Caki2 (cell line): ENCODE measurements around the gene AGTR1. TPM values are rescaled to one million over a fixed set of nuclear protein-coding genes. Genes with fewer than 3 reads are reported as not detected.

Source experiments
- DNase-seq: peaks from one replicate; pipeline ENCODE4 v3.0.0-alpha.2; 2015; ENCODE audit warnings: low read depth
- in situ Hi-C: cut with HindIII; loops from 2 replicates; pipeline ENCODE4 v1.10.0; 2016; ENCODE audit warnings: low sequenced_read_pairs, low pct_unique_long_range_greater_than_20kb, mixed read lengths
- total RNA-seq: library from RNA; depleted of rRNA; stranded (reverse); fragments of >200 nt; shearing (Covaris generic); gene quantifications from 2 replicates; pipeline ENCODE4 v1.2.3, GENCODE V29; 2014; ENCODE audit warnings: low replicate concordance

The AGTR1 gene
- total RNA-seq, 1 experiment from 2014 or later: 0.03 TPM

DNA sequence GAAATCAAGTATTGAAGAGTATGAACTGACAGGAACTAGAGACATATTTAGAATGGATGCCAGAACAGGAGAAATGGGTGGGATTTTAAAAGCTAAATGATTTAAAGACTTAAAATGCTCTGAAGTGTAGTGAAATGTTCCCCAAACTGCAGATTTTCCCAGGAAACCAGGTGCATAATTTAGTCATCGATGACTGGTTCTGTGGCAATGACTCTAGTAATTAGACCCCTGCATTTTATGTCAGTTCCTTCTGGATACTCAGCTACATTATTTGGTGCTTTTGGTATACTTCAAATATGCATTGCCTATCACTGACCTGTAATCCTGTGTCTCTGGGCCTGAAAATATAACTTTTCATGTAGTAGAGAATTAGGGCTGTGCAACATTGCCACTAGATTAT lies 16.8 kb downstream of the AGTR1 start:
- no peak for DNase-seq
- in situ Hi-C loops: no loop called here

DNA sequence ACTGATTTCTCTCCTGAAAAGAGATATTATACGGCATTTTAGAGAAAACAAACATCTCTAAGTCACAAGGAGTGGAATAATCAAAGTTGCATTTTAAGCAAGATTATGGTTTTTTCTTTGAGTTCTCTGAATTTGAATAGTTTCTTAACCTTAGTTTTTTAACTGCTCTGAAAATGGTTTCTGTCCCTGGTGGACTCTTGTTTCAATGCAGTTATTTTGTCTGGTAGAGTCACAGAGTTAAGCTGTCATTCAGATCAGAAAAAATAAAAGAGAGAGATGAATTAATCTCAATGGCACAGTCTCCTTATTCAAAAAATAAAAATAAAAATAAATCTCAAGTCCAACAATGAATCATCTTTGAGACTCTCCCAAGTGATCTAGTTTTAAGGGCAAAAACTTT lies 19.0 kb downstream of the AGTR1 start:
- no peak for DNase-seq

DNA sequence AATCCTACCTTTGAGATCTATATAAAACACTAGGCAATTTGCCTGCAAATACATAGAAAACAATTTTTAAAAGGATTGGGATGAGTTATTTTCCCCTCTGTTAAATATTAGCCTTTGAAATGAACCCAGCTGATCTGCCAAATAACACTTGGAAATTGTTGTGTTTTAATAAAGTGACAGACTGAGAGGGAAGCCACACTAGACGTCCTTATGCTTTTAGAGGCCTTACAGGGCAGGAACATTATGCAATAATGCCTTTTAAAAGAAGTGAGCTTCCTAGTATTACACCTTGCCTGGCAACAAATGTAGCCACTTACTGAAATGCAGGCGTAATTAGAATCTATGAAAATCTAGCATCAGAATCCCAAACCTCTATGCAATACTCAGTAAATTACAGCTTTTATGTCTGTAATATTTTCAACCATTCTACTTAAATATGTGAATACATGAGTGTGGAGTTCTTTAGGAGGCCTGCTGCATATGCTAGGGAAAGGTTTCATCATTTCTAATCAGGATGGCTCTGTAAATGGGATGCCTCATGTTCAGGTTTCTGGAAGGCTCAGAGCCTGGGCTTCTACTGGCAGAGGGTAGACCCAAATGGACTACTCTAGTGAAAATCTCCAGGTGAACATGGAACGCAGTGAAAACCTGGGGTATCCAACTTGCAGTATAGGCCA lies 20.3 kb downstream of the AGTR1 start:
- in situ Hi-C loops: no loop called here
- no peak for DNase-seq

More for the DNA sequence above, 19.0 kb downstream of the AGTR1 start:
- in situ Hi-C loops: no loop called here

DNA sequence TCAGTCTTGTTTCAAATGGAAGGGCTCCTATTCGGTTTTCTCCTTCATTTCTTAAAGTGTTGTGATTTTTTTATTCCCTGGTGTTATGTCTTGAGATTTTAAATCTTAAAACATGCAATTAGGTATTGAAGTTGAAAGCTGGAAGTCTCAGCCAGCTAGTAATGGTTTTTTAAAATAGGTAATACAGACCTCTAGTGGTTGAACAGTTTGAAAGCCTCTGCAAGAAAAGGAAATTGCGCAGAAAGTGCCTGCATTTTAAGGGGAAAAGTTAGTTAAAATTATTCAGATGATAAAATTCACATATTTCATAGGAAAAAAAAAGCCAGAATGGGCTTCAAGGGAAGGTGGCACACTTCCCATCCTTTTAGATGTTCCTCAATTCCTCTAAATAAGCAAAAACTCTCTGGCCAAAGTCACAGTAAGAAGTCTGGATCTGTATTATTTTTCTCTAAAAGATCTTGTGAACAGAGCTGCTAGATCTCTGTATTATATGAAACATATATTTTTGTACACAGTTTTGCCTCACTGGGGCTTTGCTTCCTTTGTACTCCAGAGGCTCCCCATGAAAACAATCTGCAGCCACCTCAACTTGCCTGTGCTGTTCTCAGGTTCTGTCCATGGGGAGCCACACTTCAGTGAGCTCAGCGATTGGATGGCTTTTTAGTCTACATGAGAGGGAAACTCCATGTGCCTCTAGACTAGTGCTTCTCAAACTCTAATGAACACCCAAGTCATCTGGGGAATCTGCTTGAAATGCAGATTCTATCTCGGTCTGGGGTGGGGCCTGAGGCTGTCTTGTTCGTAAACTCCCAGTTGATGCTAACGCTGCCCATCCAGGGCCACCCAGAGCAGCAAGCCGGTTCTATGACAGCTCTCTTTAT lies 21.5 kb downstream of the AGTR1 start:
- DNase-seq: no peak

DNA sequence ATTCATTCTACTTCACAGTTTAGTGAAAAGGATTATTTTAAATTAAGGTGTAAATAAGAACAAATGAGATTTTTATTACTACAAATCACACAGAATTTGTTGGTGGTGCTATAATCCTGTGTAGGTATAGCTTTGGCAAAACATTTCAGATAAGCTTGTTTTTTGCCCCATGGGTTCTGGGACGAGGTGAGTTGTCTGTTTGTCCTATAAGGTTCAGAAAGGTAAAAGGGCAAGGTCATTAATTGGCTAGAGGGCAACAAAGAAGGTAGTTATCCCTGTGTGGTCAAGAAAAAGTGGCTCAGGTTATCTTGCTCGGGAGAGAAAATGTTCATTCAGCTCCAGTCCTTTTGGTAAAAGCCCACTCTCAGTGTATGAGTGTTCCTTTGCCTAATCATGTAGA lies 23.2 kb downstream of the AGTR1 start:
- in situ Hi-C loops: no loop called here
- no peak for DNase-seq

More for the DNA sequence above, 21.5 kb downstream of the AGTR1 start:
- in situ Hi-C loops: no loop called here

DNA sequence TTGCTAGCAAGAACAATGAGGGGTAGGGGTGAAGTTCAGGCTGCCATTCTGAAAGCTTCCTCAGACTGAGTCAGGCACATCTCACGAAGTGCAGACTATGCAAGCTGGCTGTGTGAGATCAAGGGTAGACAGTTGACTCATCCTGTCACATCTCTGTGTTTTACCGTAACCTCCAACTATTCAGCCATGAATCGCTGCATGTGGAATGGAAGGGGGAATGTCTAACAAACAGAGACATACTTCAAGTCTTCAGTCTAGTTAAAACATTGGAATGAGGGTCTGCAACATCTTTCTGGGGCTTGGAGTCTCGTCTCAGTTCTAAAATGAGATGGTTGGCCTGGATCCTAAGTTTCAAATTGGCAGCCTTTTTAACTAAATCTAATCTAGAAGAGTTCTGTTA lies 25.9 kb downstream of the AGTR1 start:
- in situ Hi-C loops: no loop called here

DNA sequence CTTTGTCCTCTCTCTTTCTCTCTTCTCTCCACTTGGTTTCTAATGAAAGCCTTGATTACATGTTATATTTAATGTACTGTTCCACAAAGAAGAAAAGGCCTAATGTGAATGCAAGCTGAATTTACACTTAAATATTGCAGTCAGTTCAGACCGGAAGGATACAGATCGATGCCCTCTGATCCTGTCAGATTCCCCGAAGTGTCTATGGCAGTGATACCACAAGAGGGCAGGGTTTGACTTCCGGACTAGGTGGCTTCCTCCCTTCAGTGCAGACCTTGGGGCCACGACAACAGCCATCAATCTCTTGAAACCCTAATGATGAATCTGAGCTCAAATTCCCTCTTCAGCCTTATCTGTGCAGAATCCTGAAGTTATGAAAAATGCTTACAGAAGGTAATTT lies 29.5 kb downstream of the AGTR1 start:
- DNase-seq: peak; percentile 30

More for the DNA sequence above, 25.9 kb downstream of the AGTR1 start:
- DNase-seq: peak; percentile 51

DNA sequence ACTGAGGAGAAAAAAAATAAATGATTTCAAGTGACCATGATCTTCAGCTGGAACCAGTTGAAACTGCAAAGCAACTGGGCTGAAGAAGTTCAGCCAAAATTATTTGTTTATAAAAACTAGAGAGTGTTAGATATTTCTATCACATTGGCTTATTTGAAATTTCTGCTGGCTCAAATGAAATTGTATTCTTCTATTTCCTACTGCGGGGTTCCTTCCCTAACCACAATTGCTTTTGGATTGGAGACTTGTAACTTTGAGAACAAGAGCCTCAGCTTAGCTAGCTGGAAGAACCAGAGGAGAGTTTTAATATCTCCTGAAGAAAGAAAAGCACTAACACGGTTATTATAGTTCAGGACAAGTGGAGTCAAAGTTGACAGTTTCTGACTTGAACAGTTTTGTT lies 31.1 kb downstream of the AGTR1 start:
- no peak for DNase-seq
- in situ Hi-C loops: no loop called here

More for the DNA sequence above, 29.5 kb downstream of the AGTR1 start:
- in situ Hi-C loops: no loop called here

DNA sequence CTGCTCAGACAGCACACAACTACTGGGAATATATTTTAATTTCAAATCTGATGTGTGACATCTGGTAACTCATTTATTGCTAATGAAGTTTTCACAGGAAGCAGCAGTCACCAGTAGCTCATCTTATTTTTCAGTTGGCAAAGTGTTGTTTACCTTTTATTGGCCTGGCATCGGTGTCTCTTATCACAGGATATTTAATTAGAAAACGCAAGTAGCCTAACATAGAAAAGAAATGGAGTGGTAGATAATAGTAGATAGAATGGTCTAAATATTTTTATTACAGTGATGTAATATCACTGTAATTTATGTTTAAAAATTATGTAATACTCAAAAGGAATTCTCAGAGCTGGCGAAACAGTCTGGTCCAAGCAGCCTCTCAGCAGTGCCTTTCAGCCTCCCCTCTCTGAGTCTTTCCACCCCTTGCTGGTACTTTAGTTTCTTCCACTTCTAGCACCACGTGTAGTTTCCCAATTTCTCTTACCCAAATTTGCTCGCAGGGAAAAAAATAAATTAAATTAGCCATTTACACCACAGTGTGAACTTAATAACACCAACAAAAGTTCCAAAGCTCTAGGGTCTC lies 31.9 kb downstream of the AGTR1 start:
- in situ Hi-C loops: no loop called here
- DNase-seq: no peak

DNA sequence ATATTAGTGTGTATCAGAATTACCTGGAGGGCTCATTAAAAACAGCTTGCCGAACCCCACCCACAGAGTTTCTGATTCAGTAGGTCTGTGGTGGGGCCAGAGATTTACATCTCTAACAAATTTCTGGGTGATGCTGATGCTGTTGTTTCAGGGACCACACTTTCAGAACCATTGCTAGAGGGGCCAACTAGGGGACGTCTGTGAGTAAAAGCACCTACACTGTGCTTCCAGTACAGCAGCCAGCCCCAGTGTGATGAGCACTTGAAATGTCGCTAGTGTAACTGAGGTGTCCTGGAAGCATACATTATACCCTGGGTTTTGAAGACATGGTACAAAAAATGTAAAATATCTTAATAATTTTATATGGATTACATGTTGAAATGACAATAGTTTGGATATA lies 33.0 kb downstream of the AGTR1 start:
- in situ Hi-C loops: no loop called here
- DNase-seq: no peak

DNA sequence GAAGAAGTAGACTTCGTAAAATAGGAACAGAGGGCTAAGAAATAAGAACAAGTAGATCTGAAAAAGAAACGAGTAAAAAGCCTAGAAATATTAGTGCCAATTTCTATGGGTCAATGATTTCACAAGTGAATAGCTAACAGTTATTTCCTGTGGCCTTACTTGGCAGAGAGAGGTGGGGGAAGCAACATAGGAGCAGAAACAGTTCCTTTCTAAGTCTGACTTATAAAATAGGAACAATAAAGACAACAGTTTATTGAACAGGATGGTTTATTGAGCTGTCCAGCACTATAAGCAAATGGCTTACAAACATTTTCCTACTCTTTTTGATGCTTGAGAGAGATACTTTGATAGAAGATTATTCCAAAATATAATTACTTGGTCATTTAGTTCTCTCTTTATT lies 37.9 kb downstream of the AGTR1 start:
- peak; percentile 28 for DNase-seq

DNA sequence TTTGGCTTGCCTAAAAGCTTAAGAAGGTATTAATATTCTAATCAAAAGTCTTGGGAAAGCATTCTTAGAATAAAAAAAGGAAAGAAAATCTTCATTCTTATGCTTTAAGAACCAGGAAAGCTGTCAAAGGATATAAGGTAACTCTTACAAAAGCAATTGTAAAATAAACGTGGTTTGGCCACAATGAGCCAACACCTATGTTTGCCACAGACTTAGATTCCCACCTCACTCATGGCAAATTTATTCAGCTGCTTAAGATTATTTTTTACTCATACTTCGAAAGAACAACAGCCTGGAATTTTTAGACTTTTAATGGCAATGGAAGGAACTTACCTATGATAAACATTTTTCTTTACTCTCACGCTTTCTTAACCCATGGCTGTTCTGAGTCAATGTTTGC lies 38.4 kb downstream of the AGTR1 start:
- in situ Hi-C loops: no loop called here
- DNase-seq: no peak

More for the DNA sequence above, 37.9 kb downstream of the AGTR1 start:
- in situ Hi-C loops: no loop called here

DNA sequence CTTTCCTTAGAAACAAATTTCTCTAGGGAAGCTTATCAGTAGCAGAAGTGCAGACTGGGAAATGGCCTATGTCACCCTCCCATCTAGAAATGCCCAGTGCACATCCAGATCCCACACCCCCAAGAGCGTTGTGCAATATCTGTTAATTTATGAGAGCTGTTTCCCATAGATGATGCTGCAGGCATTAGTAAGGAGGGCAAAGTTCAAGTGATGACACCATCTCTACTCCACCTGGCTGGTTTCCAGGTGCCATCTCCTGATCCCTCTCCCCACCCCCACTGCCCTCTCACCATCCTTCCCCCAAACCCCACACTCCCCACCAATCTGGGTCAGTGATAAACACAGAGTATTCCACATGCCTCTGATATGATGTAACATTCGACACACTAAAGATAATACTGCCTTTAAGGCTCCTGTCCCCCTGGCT lies 39.4 kb downstream of the AGTR1 start:
- peak; percentile 61 for DNase-seq

DNA sequence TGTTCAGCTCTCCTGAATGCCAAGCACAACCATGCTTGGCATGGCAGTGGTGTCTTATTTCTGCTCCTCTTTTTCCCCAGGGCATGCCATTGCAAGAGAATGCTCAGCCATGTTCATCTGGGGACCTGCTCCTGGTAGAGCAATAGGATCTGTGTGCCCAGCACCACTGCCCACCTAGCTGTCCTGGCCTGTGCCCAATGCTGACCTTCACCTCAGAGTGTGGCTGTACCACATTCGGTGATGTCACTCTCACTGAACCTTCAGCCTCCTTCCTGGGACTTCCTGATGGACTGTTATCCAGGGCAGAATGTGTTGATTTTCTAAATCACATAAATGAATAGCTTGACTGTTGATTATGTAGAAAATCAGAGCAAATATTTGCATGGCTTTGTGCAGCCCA lies 42.0 kb downstream of the AGTR1 start:
- in situ Hi-C loops: no loop called here
- no peak for DNase-seq

More for the DNA sequence above, 39.4 kb downstream of the AGTR1 start:
- in situ Hi-C loops: no loop called here

DNA sequence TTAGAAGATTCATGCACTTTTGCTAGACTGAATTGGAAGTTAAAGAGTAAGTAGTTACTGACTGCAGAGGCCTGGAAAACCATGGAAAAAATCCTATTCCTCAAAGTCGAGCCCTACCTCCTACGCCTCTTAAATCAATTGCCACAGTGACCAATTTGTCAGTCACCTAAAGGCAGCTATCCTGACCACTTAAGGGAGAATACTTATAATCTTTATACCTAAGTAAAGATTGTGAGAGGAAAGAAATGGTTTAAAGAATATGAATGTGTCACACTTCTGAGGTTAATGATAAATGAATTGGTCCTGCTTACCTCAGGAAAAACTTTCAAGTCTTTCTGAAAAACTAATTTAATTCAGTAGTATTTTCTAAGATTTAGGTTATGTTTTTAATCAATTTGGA lies 42.6 kb downstream of the AGTR1 start:
- no peak for DNase-seq
- in situ Hi-C loops: no loop called here

DNA sequence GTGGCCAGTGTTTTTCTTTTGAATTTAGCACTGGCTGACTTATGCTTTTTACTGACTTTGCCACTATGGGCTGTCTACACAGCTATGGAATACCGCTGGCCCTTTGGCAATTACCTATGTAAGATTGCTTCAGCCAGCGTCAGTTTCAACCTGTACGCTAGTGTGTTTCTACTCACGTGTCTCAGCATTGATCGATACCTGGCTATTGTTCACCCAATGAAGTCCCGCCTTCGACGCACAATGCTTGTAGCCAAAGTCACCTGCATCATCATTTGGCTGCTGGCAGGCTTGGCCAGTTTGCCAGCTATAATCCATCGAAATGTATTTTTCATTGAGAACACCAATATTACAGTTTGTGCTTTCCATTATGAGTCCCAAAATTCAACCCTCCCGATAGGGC lies 43.5 kb downstream of the AGTR1 start:
- no peak for DNase-seq
- in situ Hi-C loops: no loop called here

DNA sequence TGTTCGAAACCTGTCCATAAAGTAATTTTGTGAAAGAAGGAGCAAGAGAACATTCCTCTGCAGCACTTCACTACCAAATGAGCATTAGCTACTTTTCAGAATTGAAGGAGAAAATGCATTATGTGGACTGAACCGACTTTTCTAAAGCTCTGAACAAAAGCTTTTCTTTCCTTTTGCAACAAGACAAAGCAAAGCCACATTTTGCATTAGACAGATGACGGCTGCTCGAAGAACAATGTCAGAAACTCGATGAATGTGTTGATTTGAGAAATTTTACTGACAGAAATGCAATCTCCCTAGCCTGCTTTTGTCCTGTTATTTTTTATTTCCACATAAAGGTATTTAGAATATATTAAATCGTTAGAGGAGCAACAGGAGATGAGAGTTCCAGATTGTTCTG lies 44.4 kb downstream of the AGTR1 start:
- no peak for DNase-seq
- in situ Hi-C loops: no loop called here

DNA sequence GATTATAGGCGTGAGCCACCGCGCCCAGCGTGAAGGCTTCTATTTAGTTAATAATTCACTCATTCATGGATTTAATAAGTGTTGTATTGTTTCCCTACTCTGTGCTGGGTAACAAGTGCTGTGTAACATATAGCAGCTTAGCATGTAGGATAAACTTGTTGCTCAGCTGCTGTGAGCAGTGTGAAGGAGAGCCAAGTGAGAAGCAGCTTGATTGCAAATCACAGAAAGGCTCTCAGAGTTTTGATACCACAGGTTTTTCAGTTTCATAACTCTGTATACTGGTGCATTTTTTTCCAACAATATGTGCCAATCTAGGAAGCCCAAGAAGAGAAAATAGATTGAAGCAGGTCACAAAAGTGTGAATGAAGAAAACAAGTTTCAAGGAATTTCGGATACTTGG lies 48.4 kb downstream of the AGTR1 start:
- in situ Hi-C loops: no loop called here
- DNase-seq: no peak

DNA sequence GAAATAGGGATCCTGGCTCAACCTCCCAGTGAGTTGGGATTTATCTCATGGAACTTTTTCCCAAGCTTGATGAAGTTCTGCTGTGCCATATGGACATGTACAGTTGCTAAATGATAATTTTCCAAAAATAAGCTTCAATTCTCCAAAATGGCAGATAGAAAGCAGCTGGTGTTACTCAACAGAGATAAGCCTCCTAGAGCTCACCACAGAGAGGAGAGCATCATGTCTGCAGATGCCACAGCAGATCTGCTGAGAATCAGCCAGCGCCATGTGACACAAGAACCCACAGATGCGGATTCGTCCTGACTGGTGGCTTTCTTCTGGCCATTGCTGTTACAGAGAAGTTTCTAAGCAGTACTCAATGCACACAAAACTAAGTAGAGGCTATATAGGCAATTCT lies 50.6 kb downstream of the AGTR1 start:
- no peak for DNase-seq
- in situ Hi-C loops: no loop called here
